Measurements from ENCODE around the gene ROS1.
"Not testable (repeated sequence)": the region's sequence is repeated elsewhere in the genome, so short reads cannot be mapped to it uniquely, and the experiment has no call there.

Gene ROS1

DNA sequence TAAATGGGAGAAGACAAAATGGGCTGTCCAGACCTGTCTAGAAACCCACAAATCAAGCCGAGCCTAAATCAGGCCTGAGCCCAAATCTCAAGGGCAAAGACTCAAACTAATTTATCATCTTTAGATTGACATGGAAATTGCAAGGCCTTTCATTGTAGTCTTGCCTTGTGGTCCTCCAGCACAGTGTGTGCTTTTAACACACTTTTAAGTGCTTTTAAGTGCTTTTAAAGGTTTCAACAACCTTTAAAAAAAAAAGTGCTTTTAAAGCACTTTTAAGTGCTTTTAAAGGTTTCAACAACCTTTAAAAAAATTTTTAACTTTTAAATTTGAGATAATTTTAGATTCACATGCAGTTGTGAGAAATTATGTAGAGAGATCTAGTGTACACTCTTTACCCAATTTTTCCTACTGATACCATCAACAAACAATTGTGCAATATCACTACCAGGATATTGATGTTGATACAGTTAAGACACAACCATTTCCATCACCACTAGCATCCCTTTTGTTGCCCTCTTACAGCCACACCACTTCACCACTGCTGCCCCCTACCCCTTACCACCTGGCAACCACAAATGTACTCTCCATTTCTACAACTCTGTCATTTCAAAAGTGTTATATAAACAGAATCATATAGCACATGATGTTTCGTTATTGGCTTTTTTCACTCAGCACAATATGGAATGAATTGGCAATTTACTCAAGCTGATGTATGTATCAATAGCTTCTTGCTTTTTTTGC is 33.6 kb upstream of the ROS1 start:
- Histone ChIP-seq H3K9ac (ENCODE audit: low read depth in 1 of 2, low read length in 2 of 2) (no peak overlapping the region), H3K9me3 (ENCODE audit: control insufficient read depth in 2 of 2, low read length in 2 of 2) (no peaks in the 10 kb centered on the region), H3K27me3 (ENCODE audit: control insufficient read depth in 2 of 2, insufficient read depth in 2 of 2, low read length in 2 of 2) (no peaks in the 10 kb centered on the region), H3K4me3 (ENCODE audit: low read length in 2 of 2) (no peak overlapping the region), H3K4me1 (ENCODE audit: control insufficient read depth in 2 of 2, insufficient read depth in 2 of 2, low read length in 2 of 2) (peaks cover 0 to 5% of the 10 kb centered on the region in 2 donors), H3K27ac (ENCODE audit: low read depth in 2 of 2, low read length in 2 of 2) (no peak overlapping the region), H3K36me3 (ENCODE audit: control insufficient read depth in 2 of 2, insufficient read depth in 2 of 2, low read length in 2 of 2) (no peaks in the 10 kb centered on the region)

GRCh38 chr6:117456998-117457397 is 31.3 kb upstream of the ROS1 start:
- Histone ChIP-seq H3K9ac (ENCODE audit: low read depth in 1 of 2, low read length in 2 of 2) (no peak overlapping the region), H3K27ac (ENCODE audit: low read depth in 2 of 2, low read length in 2 of 2) (no peak overlapping the region), H3K4me3 (ENCODE audit: low read length in 2 of 2) (no peak overlapping the region), H3K9me3 (ENCODE audit: control insufficient read depth in 2 of 2, low read length in 2 of 2) (no peaks in the 10 kb centered on the region), H3K27me3 (ENCODE audit: control insufficient read depth in 2 of 2, insufficient read depth in 2 of 2, low read length in 2 of 2) (no peaks in the 10 kb centered on the region), H3K36me3 (ENCODE audit: control insufficient read depth in 2 of 2, insufficient read depth in 2 of 2, low read length in 2 of 2) (no peaks in the 10 kb centered on the region), H3K4me1 (ENCODE audit: control insufficient read depth in 2 of 2, insufficient read depth in 2 of 2, low read length in 2 of 2) (peaks cover 0 to 5% of the 10 kb centered on the region in 2 donors)

- Histone ChIP-seq H3K9me3 (ENCODE audit: control insufficient read depth in 2 of 2, low read length in 2 of 2) (no peaks in the 10 kb centered on the region), H3K9ac (ENCODE audit: low read depth in 1 of 2, low read length in 2 of 2) (no peak overlapping the region), H3K4me3 (ENCODE audit: low read length in 2 of 2) (no peak overlapping the region), H3K27ac (ENCODE audit: low read depth in 2 of 2, low read length in 2 of 2) (no peak overlapping the region), H3K36me3 (ENCODE audit: control insufficient read depth in 2 of 2, insufficient read depth in 2 of 2, low read length in 2 of 2) (no peaks in the 10 kb centered on the region), H3K27me3 (ENCODE audit: control insufficient read depth in 2 of 2, insufficient read depth in 2 of 2, low read length in 2 of 2) (no peaks in the 10 kb centered on the region), H3K4me1 (ENCODE audit: control insufficient read depth in 2 of 2, insufficient read depth in 2 of 2, low read length in 2 of 2) (peaks cover 0 to 5% of the 10 kb centered on the region in 2 donors)
Observed at GRCh38 chr6:117456250-117456649, 30.5 kb upstream of the ROS1 start.

GRCh38 chr6:117451671-117452070 is 25.9 kb upstream of the ROS1 start:
- H3K36me3 ChIP-seq (ENCODE audit: control insufficient read depth in 2 of 2, insufficient read depth in 2 of 2, low read length in 2 of 2) = no peaks in the 10 kb centered on the region
- H3K9me3 ChIP-seq (ENCODE audit: control insufficient read depth in 2 of 2, low read length in 2 of 2) = no peaks in the 10 kb centered on the region
- no peak overlapping the region for H3K9ac ChIP-seq (ENCODE audit: low read depth in 1 of 2, low read length in 2 of 2)
- H3K4me1 ChIP-seq (ENCODE audit: control insufficient read depth in 2 of 2, insufficient read depth in 2 of 2, low read length in 2 of 2) = no peaks in the 10 kb centered on the region
- peaks cover 2 to 4% of the 10 kb centered on the region in 2 donors for H3K27me3 ChIP-seq (ENCODE audit: control insufficient read depth in 2 of 2, insufficient read depth in 2 of 2, low read length in 2 of 2)
- no peak overlapping the region for H3K4me3 ChIP-seq (ENCODE audit: low read length in 2 of 2)
- H3K27ac ChIP-seq (ENCODE audit: low read depth in 2 of 2, low read length in 2 of 2) = no peak overlapping the region

GRCh38 chr6:117449549-117450439 is 24.1 kb upstream of the ROS1 start:
- H3K27ac ChIP-seq (ENCODE audit: low read depth in 2 of 2, low read length in 2 of 2) = no peak overlapping the region
- H3K4me3 ChIP-seq (ENCODE audit: low read length in 2 of 2) = no peak overlapping the region
- no peak overlapping the region for H3K9ac ChIP-seq (ENCODE audit: low read depth in 1 of 2, low read length in 2 of 2)

DNA sequence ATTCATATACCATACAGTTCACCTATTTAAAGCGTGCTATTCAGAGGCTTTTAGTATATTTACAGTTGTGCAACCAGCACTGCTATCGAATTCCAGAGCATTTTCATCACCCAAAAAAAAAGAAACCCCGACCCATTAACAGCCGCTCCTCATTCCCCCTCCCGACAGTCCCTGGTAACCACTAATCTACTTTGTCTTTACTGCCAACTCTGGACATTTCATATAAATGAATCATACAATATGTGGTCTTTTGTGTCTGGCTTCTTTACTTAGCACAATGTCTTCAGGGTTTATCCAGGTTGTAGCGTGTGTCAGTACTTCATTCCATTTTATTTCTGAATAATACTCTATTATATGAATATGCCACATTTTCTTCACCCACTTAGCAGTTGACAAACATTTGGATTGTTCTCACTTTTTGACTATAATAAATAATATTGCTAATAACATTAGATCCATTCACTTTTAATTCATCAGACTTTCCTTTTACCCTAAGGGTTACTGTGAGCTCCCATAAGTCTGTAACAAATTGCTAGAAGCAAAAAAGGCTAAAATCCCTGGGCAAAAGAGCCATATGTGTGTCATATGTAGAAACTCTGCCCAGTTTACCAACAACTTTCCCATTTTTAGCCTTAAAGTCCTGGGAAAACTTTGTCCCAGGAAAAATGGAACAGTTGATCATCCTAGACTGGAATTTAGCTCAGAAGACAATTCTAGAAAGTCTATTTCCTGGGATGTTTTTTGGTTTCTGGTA is 23.2 kb upstream of the ROS1 start:
- Histone ChIP-seq H3K9me3 (ENCODE audit: control insufficient read depth in 2 of 2, low read length in 2 of 2) (no peaks in the 10 kb centered on the region), H3K36me3 (ENCODE audit: control insufficient read depth in 2 of 2, insufficient read depth in 2 of 2, low read length in 2 of 2) (no peaks in the 10 kb centered on the region), H3K27ac (ENCODE audit: low read depth in 2 of 2, low read length in 2 of 2) (no peak overlapping the region), H3K4me3 (ENCODE audit: low read length in 2 of 2) (no peak overlapping the region), H3K4me1 (ENCODE audit: control insufficient read depth in 2 of 2, insufficient read depth in 2 of 2, low read length in 2 of 2) (no peaks in the 10 kb centered on the region), H3K27me3 (ENCODE audit: control insufficient read depth in 2 of 2, insufficient read depth in 2 of 2, low read length in 2 of 2) (peaks cover 2 to 4% of the 10 kb centered on the region in 2 donors), H3K9ac (ENCODE audit: low read depth in 1 of 2, low read length in 2 of 2) (no peak overlapping the region)

More at GRCh38 chr6:117449549-117450439, 24.1 kb upstream of the ROS1 start:
- H3K27me3 ChIP-seq (ENCODE audit: control insufficient read depth in 2 of 2, insufficient read depth in 2 of 2, low read length in 2 of 2) = peaks cover 2 to 4% of the 10 kb centered on the region in 2 donors
- no peaks in the 10 kb centered on the region for H3K4me1 ChIP-seq (ENCODE audit: control insufficient read depth in 2 of 2, insufficient read depth in 2 of 2, low read length in 2 of 2)
- H3K36me3 ChIP-seq (ENCODE audit: control insufficient read depth in 2 of 2, insufficient read depth in 2 of 2, low read length in 2 of 2) = no peaks in the 10 kb centered on the region
- H3K9me3 ChIP-seq (ENCODE audit: control insufficient read depth in 2 of 2, low read length in 2 of 2) = no peaks in the 10 kb centered on the region

DNA sequence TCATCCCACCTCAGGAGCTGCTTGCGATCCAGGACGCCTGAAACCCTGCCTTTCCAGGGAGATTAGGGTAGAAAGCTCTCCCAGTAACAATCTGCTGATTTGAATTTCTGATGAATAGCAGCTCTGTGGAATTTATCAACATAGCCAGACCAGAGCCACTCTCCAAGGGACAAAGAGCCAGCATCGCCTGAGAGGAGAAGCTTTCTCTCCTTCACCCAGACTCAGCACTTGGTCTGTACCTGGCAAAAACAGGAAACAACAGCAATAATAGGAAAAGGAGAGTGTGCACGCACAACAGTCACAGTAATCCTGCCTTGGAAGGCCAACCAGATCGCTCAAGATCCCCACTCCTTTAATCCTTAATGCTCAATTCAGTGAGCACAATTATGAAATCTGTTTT is 22.3 kb upstream of the ROS1 start:
- Histone ChIP-seq H3K4me1 (ENCODE audit: control insufficient read depth in 2 of 2, insufficient read depth in 2 of 2, low read length in 2 of 2) (no peaks in the 10 kb centered on the region), H3K36me3 (ENCODE audit: control insufficient read depth in 2 of 2, insufficient read depth in 2 of 2, low read length in 2 of 2) (no peaks in the 10 kb centered on the region), H3K4me3 (ENCODE audit: low read length in 2 of 2) (no peak overlapping the region), H3K9ac (ENCODE audit: low read depth in 1 of 2, low read length in 2 of 2) (no peak overlapping the region), H3K27ac (ENCODE audit: low read depth in 2 of 2, low read length in 2 of 2) (no peak overlapping the region), H3K27me3 (ENCODE audit: control insufficient read depth in 2 of 2, insufficient read depth in 2 of 2, low read length in 2 of 2) (peaks cover 2 to 4% of the 10 kb centered on the region in 2 donors), H3K9me3 (ENCODE audit: control insufficient read depth in 2 of 2, low read length in 2 of 2) (no peaks in the 10 kb centered on the region)

DNA sequence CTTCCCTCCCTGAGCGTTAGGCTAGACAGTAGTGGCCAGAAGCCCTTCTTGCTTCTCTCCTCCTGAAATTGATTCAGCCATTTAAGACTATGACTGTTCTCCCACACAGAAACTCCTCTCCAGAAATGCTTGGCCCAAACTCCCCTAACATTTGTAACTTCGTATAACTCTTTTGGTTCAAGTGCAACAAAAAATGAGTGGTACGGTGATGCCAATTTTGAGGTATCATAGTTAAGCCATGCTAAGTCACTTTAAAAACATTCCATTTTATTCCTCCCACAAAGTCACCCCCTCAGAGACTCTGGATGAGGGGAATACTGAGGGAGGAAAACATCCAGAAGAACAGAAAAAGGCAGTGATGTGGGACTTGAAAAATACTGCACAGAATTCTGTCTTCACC is 21.1 kb upstream of the ROS1 start:
- Histone ChIP-seq H3K4me1 (ENCODE audit: control insufficient read depth in 2 of 2, insufficient read depth in 2 of 2, low read length in 2 of 2) (no peaks in the 10 kb centered on the region), H3K4me3 (ENCODE audit: low read length in 2 of 2) (no peak overlapping the region), H3K27ac (ENCODE audit: low read depth in 2 of 2, low read length in 2 of 2) (no peak overlapping the region)

GRCh38 chr6:117444600-117444999 is 18.9 kb upstream of the ROS1 start:
- no peaks in the 10 kb centered on the region for H3K9me3 ChIP-seq (ENCODE audit: control insufficient read depth in 2 of 2, low read length in 2 of 2)
- no peaks in the 10 kb centered on the region for H3K4me1 ChIP-seq (ENCODE audit: control insufficient read depth in 2 of 2, insufficient read depth in 2 of 2, low read length in 2 of 2)
- peaks cover 2 to 4% of the 10 kb centered on the region in 2 donors for H3K27me3 ChIP-seq (ENCODE audit: control insufficient read depth in 2 of 2, insufficient read depth in 2 of 2, low read length in 2 of 2)
- H3K27ac ChIP-seq (ENCODE audit: low read depth in 2 of 2, low read length in 2 of 2) = no peak overlapping the region
- H3K36me3 ChIP-seq (ENCODE audit: control insufficient read depth in 2 of 2, insufficient read depth in 2 of 2, low read length in 2 of 2) = no peaks in the 10 kb centered on the region
- no peak overlapping the region for H3K9ac ChIP-seq (ENCODE audit: low read depth in 1 of 2, low read length in 2 of 2)
- no peak overlapping the region for H3K4me3 ChIP-seq (ENCODE audit: low read length in 2 of 2)

More for the DNA sequence above, 21.1 kb upstream of the ROS1 start:
- Histone ChIP-seq H3K9ac (ENCODE audit: low read depth in 1 of 2, low read length in 2 of 2) (no peak overlapping the region), H3K36me3 (ENCODE audit: control insufficient read depth in 2 of 2, insufficient read depth in 2 of 2, low read length in 2 of 2) (no peaks in the 10 kb centered on the region), H3K27me3 (ENCODE audit: control insufficient read depth in 2 of 2, insufficient read depth in 2 of 2, low read length in 2 of 2) (peaks cover 2 to 4% of the 10 kb centered on the region in 2 donors), H3K9me3 (ENCODE audit: control insufficient read depth in 2 of 2, low read length in 2 of 2) (no peaks in the 10 kb centered on the region)

- H3K27me3 ChIP-seq (ENCODE audit: control insufficient read depth in 2 of 2, insufficient read depth in 2 of 2, low read length in 2 of 2); H3K9me3 ChIP-seq (ENCODE audit: control insufficient read depth in 2 of 2, low read length in 2 of 2); H3K27ac ChIP-seq (ENCODE audit: low read depth in 2 of 2, low read length in 2 of 2); H3K4me3 ChIP-seq (ENCODE audit: low read length in 2 of 2); H3K4me1 ChIP-seq (ENCODE audit: control insufficient read depth in 2 of 2, insufficient read depth in 2 of 2, low read length in 2 of 2); H3K36me3 ChIP-seq (ENCODE audit: control insufficient read depth in 2 of 2, insufficient read depth in 2 of 2, low read length in 2 of 2); H3K9ac ChIP-seq (ENCODE audit: low read depth in 1 of 2, low read length in 2 of 2): not testable (repeated sequence)
Observed at GRCh38 chr6:117442313-117442712, 16.6 kb upstream of the ROS1 start.
